Thoracic aorta (tissue), 2 donors: ENCODE measurements around the gene XPC. TPM values are rescaled to one million over a fixed set of nuclear protein-coding genes. Genes with fewer than 3 reads are reported as not detected.
"Not testable (repeated sequence)": the region's sequence is repeated elsewhere in the genome, so short reads cannot be mapped to it uniquely, and the experiment has no call there.

Experiments
- ATAC-seq: fragments of 150-250 bp; one replicate; pipeline ENCODE4 v1.8.0; 2017; ENCODE audit warnings: low read depth; ENCODE audit not compliant: insufficient number of reproducible peaks, low FRiP score
- DNase-seq: peaks from one replicate; pipeline ENCODE4 v3.0.0-alpha.2; 2020; ENCODE audit warnings: low spot score
- H3K27ac ChIP-seq, 2 donors: fragments of 200-600 bp; sonication (generic); 1 replicate in 1 of 2; 2 replicates in 1 of 2; pipeline ENCODE4 v1.5.1; 2016; ENCODE audit warnings: mild to moderate bottlenecking in 2 of 2, moderate library complexity in 2 of 2
- H3K27me3 ChIP-seq: fragments of 200-600 bp; sonication (generic); replicated peaks from 2 replicates; pipeline ENCODE4 v1.6.0; 2016; ENCODE audit warnings: mild to moderate bottlenecking; ENCODE audit not compliant: insufficient read depth
- H3K36me3 ChIP-seq: fragments of 200-600 bp; sonication (generic); one replicate; pipeline ENCODE4 v1.5.1; 2016
- H3K4me1 ChIP-seq, 2 donors: fragments of 200-600 bp; sonication (generic); 1 replicate in 1 of 2; 2 replicates in 1 of 2; pipeline versions ENCODE4 v1.5.1 to v1.6.0; 2016; ENCODE audit warnings: low read depth in 2 of 2, mild to moderate bottlenecking in 1 of 2; ENCODE audit not compliant: control insufficient read depth in 1 of 2
- H3K4me3 ChIP-seq: fragments of 200-600 bp; sonication (generic); 2 replicates; pipeline ENCODE4 v1.5.1; 2016; ENCODE audit warnings: mild to moderate bottlenecking
- H3K9me3 ChIP-seq: fragments of 200-600 bp; sonication (generic); 2 replicates; pipeline ENCODE4 v1.5.1; 2016
- total RNA-seq, 2 donors: library from RNA; depleted of rRNA; stranded (reverse); fragments of >200 nt; gene quantifications; one replicate each; pipeline versions ENCODE4 v1.1.0 to v1.2.3, GENCODE V29; 2016
- TF ChIP-seq, protein P1 (sequence below): fragments of 200-600 bp; sonication (generic); IDR thresholded peaks from one replicate; pipeline ENCODE4 v1.5.1; 2019; ENCODE audit warnings: antibody characterized with exemption

XPC gene
- 10 to 100 TPM; 49.2 to 57.1 TPM for total RNA-seq

DNA sequence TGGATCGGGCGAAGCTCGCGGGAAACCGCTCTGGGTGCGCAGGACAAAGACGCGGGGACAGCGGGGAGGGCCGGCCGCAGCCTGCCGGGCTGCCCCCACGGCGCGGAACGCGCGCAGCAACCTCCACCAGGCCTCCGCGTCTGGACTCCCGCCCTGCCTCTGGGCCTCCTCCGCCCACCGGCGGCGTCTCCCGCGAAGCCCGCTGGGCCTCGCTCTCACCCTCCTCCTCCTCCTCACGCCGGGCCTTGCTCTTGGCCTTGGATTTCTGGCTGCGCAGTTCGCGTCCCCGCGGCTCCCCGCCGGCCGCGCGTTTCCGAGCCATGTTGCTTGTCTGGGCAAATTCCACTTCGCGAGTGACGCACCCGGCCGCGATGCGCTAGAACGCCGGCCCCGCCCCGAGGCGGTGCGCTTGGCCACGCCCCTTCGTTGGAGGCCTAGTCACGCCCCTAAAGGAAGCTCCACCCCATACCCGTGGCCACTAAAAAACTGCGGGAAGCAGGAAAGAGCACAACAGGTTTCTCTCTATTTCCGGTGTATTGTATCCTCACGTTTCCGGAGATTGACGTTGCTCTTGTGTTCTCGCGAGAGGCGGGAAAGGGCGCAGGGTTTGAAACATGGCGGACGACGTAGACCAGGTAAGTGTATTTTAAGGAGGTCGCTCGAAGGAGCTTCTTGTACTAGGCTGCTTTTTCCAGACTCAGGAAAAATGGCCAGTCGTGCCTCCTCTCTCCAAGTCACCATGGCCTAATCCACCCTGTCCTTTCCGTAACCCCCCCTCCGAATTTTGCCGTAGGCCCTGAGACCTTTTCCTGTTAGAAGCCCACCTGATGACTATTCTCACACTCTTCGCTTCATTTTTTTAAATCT, at the start of gene XPC, which contains the start of gene LSM3:
Gene XPC (minus strand): TSS at position 355 of the 867 bp plus-strand sequence. CDS start 33 bp downstream, at position 322.
Gene LSM3 (plus strand): TSS at position 571 of the 867 bp plus-strand sequence. CDS start 44 bp downstream, at position 615.
- Histone ChIP-seq H3K27me3 (no peaks in the 10 kb centered on the region), H3K27ac (peak within 1 kb of the TSS; percentile 90 to 91), H3K4me3 (peak within 1 kb of the TSS; percentile 83), H3K36me3 (peaks cover 10% of the 10 kb centered on the region), H3K9me3 (no peaks in the 10 kb centered on the region), H3K4me1 (peaks cover 22 to 40% of the 10 kb centered on the region in 2 donors)
- ATAC-seq (peak; percentile 99), DNase-seq (peak; percentile 90)
- TF ChIP-seq, protein P1, sequence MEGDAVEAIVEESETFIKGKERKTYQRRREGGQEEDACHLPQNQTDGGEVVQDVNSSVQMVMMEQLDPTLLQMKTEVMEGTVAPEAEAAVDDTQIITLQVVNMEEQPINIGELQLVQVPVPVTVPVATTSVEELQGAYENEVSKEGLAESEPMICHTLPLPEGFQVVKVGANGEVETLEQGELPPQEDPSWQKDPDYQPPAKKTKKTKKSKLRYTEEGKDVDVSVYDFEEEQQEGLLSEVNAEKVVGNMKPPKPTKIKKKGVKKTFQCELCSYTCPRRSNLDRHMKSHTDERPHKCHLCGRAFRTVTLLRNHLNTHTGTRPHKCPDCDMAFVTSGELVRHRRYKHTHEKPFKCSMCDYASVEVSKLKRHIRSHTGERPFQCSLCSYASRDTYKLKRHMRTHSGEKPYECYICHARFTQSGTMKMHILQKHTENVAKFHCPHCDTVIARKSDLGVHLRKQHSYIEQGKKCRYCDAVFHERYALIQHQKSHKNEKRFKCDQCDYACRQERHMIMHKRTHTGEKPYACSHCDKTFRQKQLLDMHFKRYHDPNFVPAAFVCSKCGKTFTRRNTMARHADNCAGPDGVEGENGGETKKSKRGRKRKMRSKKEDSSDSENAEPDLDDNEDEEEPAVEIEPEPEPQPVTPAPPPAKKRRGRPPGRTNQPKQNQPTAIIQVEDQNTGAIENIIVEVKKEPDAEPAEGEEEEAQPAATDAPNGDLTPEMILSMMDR: no peak

DNA sequence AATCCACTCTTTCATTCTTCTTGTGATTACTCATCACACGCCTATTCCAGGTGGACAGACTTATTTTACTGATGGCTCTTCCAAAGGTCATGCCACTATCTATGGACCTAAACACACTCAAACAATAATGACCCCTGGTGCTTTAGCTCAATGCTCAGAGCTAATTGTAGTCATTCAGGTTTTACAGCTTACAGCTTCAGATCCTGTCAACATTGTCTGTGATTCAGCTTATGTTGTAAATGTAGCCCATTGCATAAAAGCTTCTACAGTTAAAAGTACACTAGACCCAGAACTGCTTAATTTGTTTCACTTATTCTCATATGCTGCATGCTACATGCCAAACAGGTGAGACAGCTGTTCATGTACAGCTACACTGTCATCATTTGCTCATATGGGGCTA, 49.5 kb upstream of the XPC start:
- TF ChIP-seq, protein P1: no peak
- Histone ChIP-seq H3K27me3 (no peaks in the 10 kb centered on the region), H3K27ac (no peak overlapping the region), H3K9me3 (no peaks in the 10 kb centered on the region), H3K4me1 (no peaks in the 10 kb centered on the region), H3K4me3 (no peak overlapping the region), H3K36me3 (no peaks in the 10 kb centered on the region)
- ATAC-seq (no peak), DNase-seq (no peak)

- not testable (repeated sequence) for H3K4me1 ChIP-seq, ATAC-seq, H3K27ac ChIP-seq, H3K27me3 ChIP-seq, H3K4me3 ChIP-seq, H3K9me3 ChIP-seq, DNase-seq, H3K36me3 ChIP-seq
Observed at GRCh38 chr3:14226351-14226750, 48.0 kb upstream of the XPC start.

- Histone ChIP-seq H3K36me3 (no peaks in the 10 kb centered on the region), H3K4me3 (no peak overlapping the region), H3K27me3 (no peaks in the 10 kb centered on the region), H3K27ac (no peak overlapping the region), H3K9me3 (peaks cover 5% of the 10 kb centered on the region), H3K4me1 (no peaks in the 10 kb centered on the region)
- DNase-seq: no peak
- TF ChIP-seq, protein P1: no peak
- ATAC-seq: no peak
Observed at GRCh38 chr3:14225421-14225820, 47.0 kb upstream of the XPC start.

GRCh38 chr3:14224895-14225294, 46.5 kb upstream of the XPC start:
- Histone ChIP-seq H3K27ac (no peak overlapping the region), H3K4me3 (no peak overlapping the region), H3K9me3 (peaks cover 5% of the 10 kb centered on the region), H3K27me3 (no peaks in the 10 kb centered on the region), H3K4me1 (no peaks in the 10 kb centered on the region), H3K36me3 (no peaks in the 10 kb centered on the region)
- TF ChIP-seq, protein P1: no peak
- ATAC-seq (no peak), DNase-seq (no peak)
